ENCODE results near the gene QSOX2.

DNA sequence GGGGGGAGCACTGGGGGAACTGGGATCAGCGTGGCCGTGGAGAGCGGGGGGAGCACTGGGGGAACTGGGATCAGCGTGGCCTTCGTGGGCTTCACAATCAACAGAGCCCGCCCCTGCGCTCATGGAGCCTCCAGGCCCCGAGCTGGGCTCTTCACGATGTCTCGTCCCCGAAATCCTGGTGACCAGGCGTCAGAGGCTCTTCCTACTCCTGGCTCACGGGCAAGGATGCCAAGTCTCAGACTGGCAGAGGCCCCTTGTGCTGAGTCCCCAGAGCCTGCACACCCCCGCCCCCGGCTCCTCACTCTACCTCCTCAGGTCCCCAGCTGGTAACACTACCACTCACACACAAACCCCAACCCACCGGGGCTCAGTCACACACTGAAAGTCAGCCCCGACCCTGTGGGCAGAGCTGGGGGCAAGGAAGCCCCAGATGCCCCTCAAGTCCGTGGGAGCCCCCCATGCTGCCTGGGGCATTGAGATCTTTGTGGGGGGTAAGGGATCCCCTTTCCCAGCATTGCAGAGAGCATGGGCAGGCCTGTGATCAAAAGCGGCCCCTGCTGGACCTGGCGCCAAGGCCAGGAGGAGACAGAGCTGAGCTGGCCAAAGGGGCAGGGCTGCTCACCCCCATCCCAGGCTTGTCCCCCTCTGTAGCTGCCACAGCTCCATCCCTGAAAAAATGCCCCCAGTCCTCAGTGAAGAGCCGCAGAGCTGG, 67.4 kb downstream of the QSOX2 start:
- TF ChIP-seq, protein P1, sequence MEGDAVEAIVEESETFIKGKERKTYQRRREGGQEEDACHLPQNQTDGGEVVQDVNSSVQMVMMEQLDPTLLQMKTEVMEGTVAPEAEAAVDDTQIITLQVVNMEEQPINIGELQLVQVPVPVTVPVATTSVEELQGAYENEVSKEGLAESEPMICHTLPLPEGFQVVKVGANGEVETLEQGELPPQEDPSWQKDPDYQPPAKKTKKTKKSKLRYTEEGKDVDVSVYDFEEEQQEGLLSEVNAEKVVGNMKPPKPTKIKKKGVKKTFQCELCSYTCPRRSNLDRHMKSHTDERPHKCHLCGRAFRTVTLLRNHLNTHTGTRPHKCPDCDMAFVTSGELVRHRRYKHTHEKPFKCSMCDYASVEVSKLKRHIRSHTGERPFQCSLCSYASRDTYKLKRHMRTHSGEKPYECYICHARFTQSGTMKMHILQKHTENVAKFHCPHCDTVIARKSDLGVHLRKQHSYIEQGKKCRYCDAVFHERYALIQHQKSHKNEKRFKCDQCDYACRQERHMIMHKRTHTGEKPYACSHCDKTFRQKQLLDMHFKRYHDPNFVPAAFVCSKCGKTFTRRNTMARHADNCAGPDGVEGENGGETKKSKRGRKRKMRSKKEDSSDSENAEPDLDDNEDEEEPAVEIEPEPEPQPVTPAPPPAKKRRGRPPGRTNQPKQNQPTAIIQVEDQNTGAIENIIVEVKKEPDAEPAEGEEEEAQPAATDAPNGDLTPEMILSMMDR (conservative IDR thresholded peaks at IDR 0.05; ENCODE audit: low read length), result no peak
- no peak for TF ChIP-seq EZH2phosphoT487 (IDR thresholded peaks at IDR 0.05; ENCODE audit: borderline replicate concordance)

Data from Loucy (cell line).